GM12878 (cell line): ENCODE data around the gene ARHGEF37. TPM values are rescaled to one million over a fixed set of nuclear protein-coding genes. Genes with fewer than 3 reads are reported as not detected.

Experiments used
- ATAC-seq: fragments of 200-7000 bp; cut with Tn5 transposase; 3 replicates; pipeline ENCODE4 v1.9.1; 2020; ENCODE audit warnings: mild to moderate bottlenecking, moderate library complexity
- BruUV-seq: library from RNA; stranded (reverse); fragments of 400-500 nt; replicated peaks from 2 replicates; lab custom pipeline; 2021; lab: Mats Ljungman, UMichigan
- CTCF ChIA-PET: fragments of 300-600 bp; sonication (Branson Sonifier 250); formaldehyde crosslinking; extraction: SDS; loops from one replicate; lab custom pipeline; 2021; ENCODE audit warnings: inconsistent platforms; lab: Yijun Ruan, JAX
- POLR2A ChIA-PET: fragments of 350-600 bp; formaldehyde crosslinking; extraction: SDS; loops from one replicate; lab custom pipeline; 2021; ENCODE audit warnings: inconsistent platforms; lab: Charles Lee
- RAD21 ChIA-PET: fragments of 300-600 bp; sonication (Branson Sonifier 250); formaldehyde crosslinking; loops from one replicate; lab custom pipeline; 2023; ENCODE audit warnings: antibody characterized with exemption; ENCODE audit not compliant: unreplicated experiment; lab: Charles Lee
- SMC1A ChIA-PET: fragments of 300-600 bp; sonication (Branson Sonifier 250); formaldehyde crosslinking; loops from one replicate; lab custom pipeline; 2023; ENCODE audit not compliant: unreplicated experiment, uncharacterized antibody; lab: Charles Lee
- DNase-seq: peaks from one replicate; pipeline ENCODE4 v3.0.0-alpha.2; 2011; ENCODE audit warnings: low read depth, low spot score
- FAIRE-seq: peaks from 3 replicates; lab custom pipeline; 2011; peaks lifted over from hg19 to GRCh38; lab: Jason Lieb, UNC
- H2AFZ ChIP-seq: 2 replicates; pipeline ENCODE4 v1.6.0; 2011; ENCODE audit warnings: low read depth, low read length, control low read depth; ENCODE audit not compliant: control insufficient read depth
- H3K27ac ChIP-seq: 2 replicates; pipeline ENCODE4 v1.5.1; 2011; ENCODE audit warnings: control low read depth; ENCODE audit not compliant: control insufficient read depth, insufficient read depth
- H3K27me3 ChIP-seq, 2 experiments: replicated peaks in 1 of 2; 2 replicates each; pipeline versions ENCODE4 v1.6.0 to v1.6.1; 2011; ENCODE audit warnings: low read length in 1 of 2; ENCODE audit not compliant: control insufficient read depth in 2 of 2, insufficient read depth in 2 of 2
- H3K36me3 ChIP-seq, 2 experiments: 2 replicates each; pipeline ENCODE4 v1.5.1; 2011; ENCODE audit warnings: low read length in 1 of 2; ENCODE audit not compliant: control insufficient read depth in 2 of 2, insufficient read depth in 2 of 2
- H3K4me1 ChIP-seq: 2 replicates; pipeline ENCODE4 v1.6.1; 2011; ENCODE audit warnings: mild to moderate bottlenecking, low read length, moderate library complexity, mixed read lengths; ENCODE audit not compliant: control insufficient read depth, insufficient read depth
- H3K4me2 ChIP-seq: 2 replicates; pipeline ENCODE4 v1.6.0; 2011; ENCODE audit warnings: control low read depth; ENCODE audit not compliant: control insufficient read depth, insufficient read depth
- H3K4me3 ChIP-seq: fragments of 200-600 bp; sonication (generic); 2 replicates; pipeline ENCODE4 v1.5.1; 2016
- H3K79me2 ChIP-seq: 2 replicates; pipeline ENCODE4 v1.6.0; 2011; ENCODE audit warnings: low read length; ENCODE audit not compliant: control insufficient read depth, insufficient read depth
- H3K9ac ChIP-seq: 2 replicates; pipeline ENCODE4 v1.8.0; 2011; ENCODE audit warnings: low read length, control low read depth, mixed read lengths; ENCODE audit not compliant: control insufficient read depth, insufficient read depth
- H3K9me3 ChIP-seq: replicated peaks from 3 replicates; pipeline ENCODE4 v1.5.1; 2011; ENCODE audit warnings: mild to moderate bottlenecking, low read length; ENCODE audit not compliant: control insufficient read depth, insufficient read depth
- H4K20me1 ChIP-seq: 2 replicates; pipeline ENCODE4 v1.6.0; 2011; ENCODE audit not compliant: control insufficient read depth, insufficient read depth
- E2F4 ChIP-seq: IDR thresholded peaks from 2 replicates; pipeline ENCODE4 v1.6.1; 2012; ENCODE audit warnings: low read depth, low read length, improper control_type of control experiment
- FOS ChIP-seq: IDR thresholded peaks from 3 replicates; pipeline ENCODE4 v1.6.1; 2011; ENCODE audit warnings: borderline replicate concordance; ENCODE audit not compliant: insufficient read length; ENCODE audit errors: extremely low read depth
- FOXK2 ChIP-seq: fragments of 450-650 bp; IDR thresholded peaks from 2 replicates; pipeline ENCODE4 v1.6.1; 2017; ENCODE audit warnings: mild to moderate bottlenecking, moderate library complexity
- IKZF2 ChIP-seq, 2 experiments: fragments of 450-650 bp; IDR thresholded peaks; 2 replicates each; pipeline ENCODE4 v1.6.1; 2017; ENCODE audit warnings: mild to moderate bottlenecking in 2 of 2, moderate library complexity in 2 of 2
- LARP7 ChIP-seq: fragments of 450-650 bp; IDR thresholded peaks from 2 replicates; pipeline ENCODE4 v1.6.1; 2017; ENCODE audit warnings: mild to moderate bottlenecking
- MTA3 ChIP-seq: IDR thresholded peaks from 2 replicates; pipeline ENCODE4 v1.6.1; 2012; ENCODE audit warnings: low read length, inconsistent platforms, borderline replicate concordance
- PAX5 ChIP-seq: IDR thresholded peaks from 2 replicates; pipeline ENCODE4 v1.6.1; 2011; ENCODE audit warnings: low read depth, low read length, borderline replicate concordance
- PBX3 ChIP-seq: IDR thresholded peaks from 2 replicates; pipeline ENCODE4 v1.6.1; 2011; ENCODE audit warnings: mild to moderate bottlenecking, low read depth, low read length, moderate library complexity; ENCODE audit not compliant: insufficient replicate concordance
- RELA ChIP-seq: fragments of 450-650 bp; IDR thresholded peaks from 2 replicates; pipeline ENCODE4 v1.8.0; 2014; ENCODE audit warnings: borderline replicate concordance; ENCODE audit not compliant: partially characterized antibody
- SIX5 ChIP-seq: IDR thresholded peaks from 2 replicates; pipeline ENCODE4 v1.6.1; 2011; ENCODE audit warnings: mild to moderate bottlenecking, low read depth, low read length, moderate library complexity; ENCODE audit not compliant: severe bottlenecking
- SKIL ChIP-seq: fragments of 450-650 bp; IDR thresholded peaks from 2 replicates; pipeline ENCODE4 v1.6.1; 2017; ENCODE audit warnings: mild to moderate bottlenecking, low read depth, inconsistent platforms; ENCODE audit not compliant: poor library complexity, severe bottlenecking
- TCF3 ChIP-seq: IDR thresholded peaks from 2 replicates; pipeline ENCODE4 v1.6.1; 2012; ENCODE audit warnings: low read depth, mild to moderate bottlenecking, low read length, borderline replicate concordance; ENCODE audit not compliant: insufficient read depth
- WGBS: methylation state at CpG from one replicate; pipeline ENCODE4 v1.1.6; 2016; ENCODE audit warnings: low lambda C conversion rate; ENCODE audit not compliant: insufficient replicate concordance, insufficient coverage; ENCODE audit errors: missing lambda C conversion rate; 5-methylcytosine and 5-hydroxymethylcytosine counted together
- in situ Hi-C: fragments of 300-500 bp; cut with MboI; formaldehyde crosslinking; loops from 9 replicates; pipeline ENCODE4 v1.14.3; 2018; ENCODE audit warnings: mixed read lengths
- intact Hi-C: fragments of 100-400 bp; cut with micrococcal nuclease; formaldehyde crosslinking; loops from one replicate; pipeline ENCODE4 v1.14.2; 2022; ENCODE audit not compliant: unreplicated experiment
- polyA plus RNA-seq, 11 experiments: library from polyadenylated mRNA; depleted of rRNA in 4 of 11; unstranded in 6 of 11; stranded (reverse) in 5 of 11; fragments of >200 nt; fragmentation: Nextera tagmentation in 4 of 11; fragmentation: Illumina TruSeq in 1 of 11; extraction: Ambion mirVana in 4 of 11; extraction: Trizol in 1 of 11; gene quantifications; 1 replicate in 1 of 11; 2 replicates in 10 of 11; pipeline versions ENCODE4 v1.2.1 to v1.2.3, GENCODE V29; 2011 to 2016; ENCODE audit warnings: inconsistent platforms in 2 of 11, missing spikeins in 2 of 11, low read depth in 1 of 11
- total RNA-seq, 4 experiments: library from RNA; depleted of rRNA in 3 of 4; stranded (reverse); fragments of >200 nt in 3 of 4; fragmentation: Illumina TruSeq in 1 of 4; extraction: Trizol in 1 of 4; gene quantifications; 2 replicates each; pipeline versions ENCODE4 v1.2.1 to v1.2.3, GENCODE V29; 2013 to 2021

ARHGEF37 gene
- total and polyA plus RNA-seq, 10 of the 15 experiments (the other 5 are each of a cell fraction or from before 2014, with no cell fraction given): 0.16 to 1.1 (median 0.63) TPM

GRCh38 chr5:149599375-149599774 lies 18.1 kb downstream of the ARHGEF37 start:
- DNase-seq: no peak
- POLR2A ChIA-PET: no interaction called here
- BruUV-seq: no TSS peak
- no peak overlapping the region for H2AFZ ChIP-seq
- no peak for ATAC-seq
- H3K9me3 ChIP-seq: no peaks in the 10 kb centered on the region
- peaks cover 3% of the 10 kb centered on the region; the same call in 1 of the 2 replicates for H3K4me1 ChIP-seq
- TF ChIP-seq PAX5 (no peak), IKZF2 (IDR thresholded peaks at IDR 0.05) (no peak), MTA3 (no peak), SKIL (no peak), PBX3 (no peak), FOS (no peak), RELA (no peak), SIX5 (no peak), TCF3 (no peak), FOXK2 (no peak), E2F4 (no peak), LARP7 (no peak)
- H3K27me3 ChIP-seq: no peaks in the 10 kb centered on the region
- 61% methylated on average over 4 of the region's 4 CpGs for WGBS
- H3K27ac ChIP-seq: no peak overlapping the region
- intact Hi-C loops: no loop called here
- no peaks in the 10 kb centered on the region for H3K36me3 ChIP-seq
- no peak overlapping the region for H3K4me3 ChIP-seq
- RAD21 ChIA-PET: interaction anchor here (1.5 kb wide), 1 partner anchor 19 kb away, joined by 4 read pairs; no protein-coding TSS in a partner anchor
- CTCF ChIA-PET: no interaction called here
- in situ Hi-C loops: no loop called here
- SMC1A ChIA-PET: no interaction called here
- H3K9ac ChIP-seq: no peak overlapping the region
- no peaks in the 10 kb centered on the region for H3K79me2 ChIP-seq
- no peaks in the 10 kb centered on the region for H4K20me1 ChIP-seq
- no peak overlapping the region for H3K4me2 ChIP-seq
- FAIRE-seq: no peak
